Measurements from ENCODE around the gene LUZP2. TPM values are rescaled to one million over a fixed set of nuclear protein-coding genes. Genes with fewer than 3 reads are reported as not detected.

Gene LUZP2
- total and polyA plus RNA-seq, 8 donors: 1.2 to 8.3 (median 4.6) TPM; not detected in 1

- ATAC-seq (no peak), DNase-seq (no peak)
- Histone ChIP-seq H3K27ac (no peak overlapping the region), H3K36me3 (no peaks in the 10 kb centered on the region), H3K9me3 (no peaks in the 10 kb centered on the region), H3K4me3 (no peak overlapping the region), H3K27me3 (no peaks in the 10 kb centered on the region), H3K4me1 (no peaks in the 10 kb centered on the region)
- intact Hi-C loops (cut with DNase I): no loop called here
- TF ChIP-seq CTCF (IDR thresholded peaks at IDR 0.05): no peak
These were observed 25.8 kb upstream of the LUZP2 start for GRCh38 chr11:24471084-24471483.

- no peak for TF ChIP-seq CTCF (IDR thresholded peaks at IDR 0.05)
These were observed 18.1 kb upstream of the LUZP2 start for GRCh38 chr11:24478718-24479117.

GRCh38 chr11:24489477-24489876 is 7.4 kb upstream of the LUZP2 start:
- Histone ChIP-seq H3K36me3 (no peaks in the 10 kb centered on the region), H3K9me3 (peaks cover 0 to 5% of the 10 kb centered on the region in 2 donors)

More at GRCh38 chr11:24478718-24479117, 18.1 kb upstream of the LUZP2 start:
- no peak overlapping the region for H3K4me3 ChIP-seq
- H3K27me3 ChIP-seq: no peaks in the 10 kb centered on the region
- no peak for ATAC-seq
- H3K36me3 ChIP-seq: no peaks in the 10 kb centered on the region
- no peak for DNase-seq
- no peaks in the 10 kb centered on the region for H3K9me3 ChIP-seq
- H3K4me1 ChIP-seq: no peaks in the 10 kb centered on the region
- no peak overlapping the region for H3K27ac ChIP-seq
- intact Hi-C loops (cut with DNase I): no loop called here

GRCh38 chr11:24496386-24496735 is 492 bp upstream of the LUZP2 start:
- TF ChIP-seq CTCF (IDR thresholded peaks at IDR 0.05): no peak
- no peak overlapping the region for H3K27ac ChIP-seq
- peak in 2 of 4 donors; percentile 15 to 40 for DNase-seq
- H3K36me3 ChIP-seq: no peaks in the 10 kb centered on the region
- no peaks in the 10 kb centered on the region for H3K9me3 ChIP-seq
- no peak for ATAC-seq
- peaks cover 18 to 29% of the 10 kb centered on the region in 2 donors for H3K27me3 ChIP-seq
- no peaks in the 10 kb centered on the region for H3K4me1 ChIP-seq
- H3K4me3 ChIP-seq: peak overlapping the region; percentile 21 to 25
- intact Hi-C loops (cut with DNase I): no loop called here

More at GRCh38 chr11:24489477-24489876, 7.4 kb upstream of the LUZP2 start:
- intact Hi-C loops (cut with DNase I): no loop called here
- ATAC-seq (no peak), DNase-seq (no peak)
- Histone ChIP-seq H3K4me3 (no peak overlapping the region), H3K27ac (no peak overlapping the region), H3K4me1 (no peaks in the 10 kb centered on the region), H3K27me3 (no peaks in the 10 kb centered on the region)
- no peak for TF ChIP-seq CTCF (IDR thresholded peaks at IDR 0.05)

- no peaks in the 10 kb centered on the region for H3K4me1 ChIP-seq
- H3K27me3 ChIP-seq: peaks cover 18 to 29% of the 10 kb centered on the region in 2 donors
- DNase-seq (no peak), ATAC-seq (no peak)
- no peaks in the 10 kb centered on the region for H3K9me3 ChIP-seq
- no peaks in the 10 kb centered on the region for H3K36me3 ChIP-seq
- TF ChIP-seq CTCF (IDR thresholded peaks at IDR 0.05): no peak
- no peak overlapping the region for H3K4me3 ChIP-seq
- H3K27ac ChIP-seq: no peak overlapping the region
- intact Hi-C loops (cut with DNase I): no loop called here
These were observed 978 bp downstream of the LUZP2 start for GRCh38 chr11:24497831-24498230.

All from left lung (tissue), 10 donors.